HUES64 (cell line): Measurements from ENCODE around the gene AK2.
"Not testable (repeated sequence)": the region's sequence is repeated elsewhere in the genome, so short reads cannot be mapped to it uniquely, and the experiment has no call there.

Experiments used
- H3K27ac ChIP-seq: 2 replicates; pipeline ENCODE4 v1.7.0; 2013; ENCODE audit warnings: low read depth, low read length, inconsistent platforms
- H3K27me3 ChIP-seq: 2 replicates; pipeline ENCODE4 v1.6.1; 2013; ENCODE audit warnings: mild to moderate bottlenecking, low read length; ENCODE audit not compliant: insufficient read depth
- H3K36me3 ChIP-seq: 2 replicates; pipeline ENCODE4 v1.6.1; 2013; ENCODE audit warnings: mild to moderate bottlenecking, low read length; ENCODE audit not compliant: insufficient read depth
- H3K4me1 ChIP-seq: 2 replicates; pipeline ENCODE4 v1.6.1; 2013; ENCODE audit warnings: mild to moderate bottlenecking, low read length, moderate library complexity; ENCODE audit not compliant: insufficient read depth
- H3K4me3 ChIP-seq: 2 replicates; pipeline ENCODE4 v1.5.1; 2013; ENCODE audit warnings: mild to moderate bottlenecking, low read length, moderate library complexity
- H3K9ac ChIP-seq: 2 replicates; pipeline ENCODE4 v1.6.1; 2013; ENCODE audit warnings: mild to moderate bottlenecking, low read depth, low read length
- H3K9me3 ChIP-seq: 2 replicates; pipeline ENCODE4 v1.6.1; 2013; ENCODE audit warnings: low read depth, low read length; ENCODE audit not compliant: insufficient read depth
- WGBS: fragments of 150-250, 120-280 bp; methylation state at CpG from one replicate; pipeline ENCODE4 v1.1.7; 2013; ENCODE audit warnings: missing lambda C conversion rate; 5-methylcytosine and 5-hydroxymethylcytosine counted together

AK2 gene

GRCh38 chr1:32997381-32997891 lies 39.2 kb downstream of the AK2 start:
- no peak overlapping the region for H3K4me3 ChIP-seq
- H3K36me3 ChIP-seq, result no peaks in the 10 kb centered on the region
- peaks cover 16% of the 10 kb centered on the region; the same call in 1 of the 2 replicates for H3K4me1 ChIP-seq
- no peak overlapping the region for H3K9ac ChIP-seq
- H3K27me3 ChIP-seq, result no peaks in the 10 kb centered on the region
- H3K9me3 ChIP-seq, result no peaks in the 10 kb centered on the region
- 87% methylated on average over 2 of the region's 2 CpGs for WGBS
- H3K27ac ChIP-seq, result no peak overlapping the region

DNA sequence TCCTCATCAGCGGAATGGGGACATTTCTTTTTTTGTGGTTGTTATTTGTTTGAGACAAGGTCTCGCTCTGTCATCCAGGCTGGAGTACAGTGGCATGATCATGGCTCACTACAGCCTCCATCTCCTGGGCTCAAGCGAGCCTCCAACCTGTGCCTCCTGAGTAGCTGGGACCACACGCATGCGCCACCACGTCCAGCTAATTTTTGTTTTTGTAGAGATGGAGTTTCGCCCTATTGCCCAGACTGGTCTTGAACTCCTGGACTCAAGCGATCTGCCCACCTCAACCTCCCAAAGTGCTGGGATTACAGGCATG lies 43.4 kb downstream of the AK2 start:
- H3K36me3 ChIP-seq, H3K27me3 ChIP-seq, H3K9ac ChIP-seq, H3K4me3 ChIP-seq, H3K9me3 ChIP-seq, H3K27ac ChIP-seq: not testable (repeated sequence)
- WGBS, result 97% methylated on average over 8 of the region's 8 CpGs
- H3K4me1 ChIP-seq, result peaks cover 17% of the 10 kb centered on the region

GRCh38 chr1:32992489-32993323 lies 44.0 kb downstream of the AK2 start:
- Histone ChIP-seq H3K4me3 (no peak overlapping the region), H3K4me1 (peaks cover 17% of the 10 kb centered on the region), H3K27me3 (no peaks in the 10 kb centered on the region), H3K9ac (no peak overlapping the region), H3K27ac (peak overlapping the region; percentile 32; the same call in 1 of the 2 replicates), H3K9me3 (no peaks in the 10 kb centered on the region), H3K36me3 (no peaks in the 10 kb centered on the region)
- 79% methylated on average over 7 of the region's 7 CpGs for WGBS

- no peak overlapping the region for H3K9ac ChIP-seq
- H3K27me3 ChIP-seq, result no peaks in the 10 kb centered on the region
- H3K4me1 ChIP-seq, result peaks cover 17% of the 10 kb centered on the region
- WGBS, result 89% methylated on average over 9 of the region's 9 CpGs
- H3K4me3 ChIP-seq, result no peak overlapping the region
- H3K9me3 ChIP-seq, result no peaks in the 10 kb centered on the region
- H3K27ac ChIP-seq, result peak overlapping the region; percentile 32; the same call in 1 of the 2 replicates
- no peaks in the 10 kb centered on the region for H3K36me3 ChIP-seq
Measured at GRCh38 chr1:32991819-32992488, 44.7 kb downstream of the AK2 start.

DNA sequence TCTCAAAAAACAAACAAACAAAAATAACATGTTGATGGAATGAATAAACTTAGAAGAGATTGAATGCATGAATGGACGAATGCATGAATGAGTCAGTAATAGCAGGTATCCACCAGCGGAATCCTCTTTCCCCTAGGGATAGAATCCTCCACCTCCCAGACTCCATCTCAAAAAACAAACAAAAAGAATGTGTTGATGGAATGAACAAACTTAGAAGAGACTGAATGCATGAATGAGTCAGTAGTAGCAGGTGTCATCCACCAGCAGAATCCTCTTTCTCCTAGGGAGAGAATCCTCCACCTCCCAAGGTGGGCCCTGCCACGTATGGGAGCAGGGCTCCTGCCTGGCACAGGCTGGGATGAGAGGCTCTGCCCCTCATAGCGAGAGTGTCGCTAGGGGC lies 45.3 kb downstream of the AK2 start:
- 84% methylated on average over 3 of the region's 5 CpGs for WGBS
- H3K36me3 ChIP-seq, result no peaks in the 10 kb centered on the region
- no peak overlapping the region for H3K9ac ChIP-seq
- H3K4me3 ChIP-seq, result no peak overlapping the region
- no peaks in the 10 kb centered on the region for H3K9me3 ChIP-seq
- no peak overlapping the region for H3K27ac ChIP-seq
- H3K4me1 ChIP-seq, result peaks cover 17% of the 10 kb centered on the region
- H3K27me3 ChIP-seq, result no peaks in the 10 kb centered on the region

GRCh38 chr1:32990887-32991286 lies 45.8 kb downstream of the AK2 start:
- H3K4me1 ChIP-seq, result peaks cover 17% of the 10 kb centered on the region
- no peak overlapping the region for H3K9ac ChIP-seq
- H3K4me3 ChIP-seq, result no peak overlapping the region
- H3K36me3 ChIP-seq, result no peaks in the 10 kb centered on the region
- H3K9me3 ChIP-seq, result no peaks in the 10 kb centered on the region
- no peaks in the 10 kb centered on the region for H3K27me3 ChIP-seq
- no peak overlapping the region for H3K27ac ChIP-seq
- 92% methylated on average over 4 of the region's 5 CpGs for WGBS

DNA sequence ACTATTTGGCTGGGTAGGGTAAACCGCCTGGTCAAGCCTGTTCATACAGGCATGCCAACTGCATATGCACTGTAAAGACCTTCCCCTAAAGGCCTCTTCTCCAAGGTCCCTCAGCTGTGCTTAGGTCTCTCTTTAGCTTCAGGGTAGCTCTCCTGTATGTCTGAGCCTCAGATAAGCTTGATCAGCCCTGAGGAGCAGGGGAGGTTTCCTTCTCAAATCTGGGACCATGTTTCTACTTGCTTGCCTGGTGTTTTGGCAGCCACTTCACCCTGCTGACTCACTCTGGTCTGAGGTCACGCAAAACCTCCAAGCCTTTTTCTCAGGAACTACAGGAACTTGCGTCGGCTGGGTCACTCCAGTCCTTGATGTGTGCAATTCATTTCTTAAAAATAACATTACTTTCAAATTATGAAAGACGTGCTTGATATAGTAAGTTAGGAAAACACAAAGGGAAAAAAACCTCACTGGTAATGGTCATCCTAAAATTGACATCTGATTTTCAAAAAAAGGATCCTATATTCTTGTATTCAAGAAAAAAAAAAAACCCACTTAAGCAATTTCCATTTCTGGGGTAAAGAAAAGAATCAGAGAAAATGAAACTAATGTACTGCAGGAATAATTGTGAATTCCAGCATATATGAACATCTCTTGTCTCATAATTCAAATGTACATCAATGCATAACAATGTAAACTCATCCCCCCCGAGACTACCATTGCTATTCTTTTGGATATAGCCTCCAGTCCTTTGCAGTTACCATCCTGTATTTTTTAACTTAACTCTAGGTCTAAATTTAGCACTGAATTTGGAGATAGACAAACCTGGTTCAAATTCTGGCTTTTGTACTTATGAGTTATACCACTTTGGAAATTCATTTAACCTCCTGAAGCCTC lies 47.3 kb downstream of the AK2 start:
- H3K4me1 ChIP-seq, result peaks cover 21% of the 10 kb centered on the region
- H3K27me3 ChIP-seq, result no peaks in the 10 kb centered on the region
- WGBS, result 88% methylated on average over 5 of the region's 6 CpGs
- H3K36me3 ChIP-seq, result no peaks in the 10 kb centered on the region
- H3K4me3 ChIP-seq, result no peak overlapping the region
- H3K9me3 ChIP-seq, result no peaks in the 10 kb centered on the region
- H3K9ac ChIP-seq, result no peak overlapping the region; the same call in 1 of the 2 replicates
- H3K27ac ChIP-seq, result no peak overlapping the region; the same call in 1 of the 2 replicates

DNA sequence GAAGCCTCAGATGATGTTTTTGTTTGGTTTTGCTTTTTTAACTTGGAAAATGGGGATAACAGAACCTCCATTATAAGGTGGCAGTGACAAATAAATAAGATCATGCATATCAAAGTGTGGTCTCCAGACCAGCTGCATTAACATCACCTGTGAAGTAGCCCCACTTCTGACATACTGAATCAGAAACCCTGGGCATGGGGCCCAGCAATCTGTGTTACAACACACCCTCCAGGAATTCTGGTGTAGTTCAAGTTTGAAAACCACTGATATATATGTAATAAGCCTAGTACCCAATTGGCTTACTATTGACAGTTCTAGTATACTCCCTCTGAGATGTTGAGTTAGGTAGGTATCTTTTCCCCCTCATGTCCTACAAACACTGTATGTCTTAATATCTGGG lies 48.0 kb downstream of the AK2 start:
- Histone ChIP-seq H3K27ac (no peak overlapping the region), H3K9ac (no peak overlapping the region), H3K36me3 (no peaks in the 10 kb centered on the region), H3K4me1 (peaks cover 26% of the 10 kb centered on the region), H3K27me3 (no peaks in the 10 kb centered on the region), H3K9me3 (no peaks in the 10 kb centered on the region), H3K4me3 (no peak overlapping the region)

DNA sequence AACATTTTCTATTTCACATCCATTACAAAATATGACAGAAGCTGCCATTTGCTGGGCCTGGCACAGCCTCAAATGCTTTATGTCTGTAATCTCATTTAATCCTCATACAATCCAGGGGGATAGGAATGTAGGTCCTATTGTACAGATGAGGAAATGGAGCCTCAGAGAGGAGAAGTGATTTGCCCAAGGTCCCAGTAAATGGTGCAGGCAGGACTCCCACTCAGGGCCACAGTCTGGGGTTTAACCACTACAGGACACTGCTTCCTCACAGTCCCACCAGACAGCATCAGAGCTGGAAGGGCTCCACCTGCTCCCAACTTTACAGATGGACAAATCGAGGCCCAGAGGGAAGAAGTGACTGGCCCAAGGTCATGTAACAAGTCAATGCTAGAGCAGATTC lies 51.5 kb downstream of the AK2 start:
- peaks cover 27% of the 10 kb centered on the region for H3K4me1 ChIP-seq
- 88% methylated on average over 1 of the region's 1 CpG for WGBS
- H3K9me3 ChIP-seq, result no peaks in the 10 kb centered on the region
- no peaks in the 10 kb centered on the region for H3K36me3 ChIP-seq
- H3K27ac ChIP-seq, result no peak overlapping the region
- no peak overlapping the region for H3K9ac ChIP-seq
- H3K4me3 ChIP-seq, result no peak overlapping the region
- H3K27me3 ChIP-seq, result no peaks in the 10 kb centered on the region

DNA sequence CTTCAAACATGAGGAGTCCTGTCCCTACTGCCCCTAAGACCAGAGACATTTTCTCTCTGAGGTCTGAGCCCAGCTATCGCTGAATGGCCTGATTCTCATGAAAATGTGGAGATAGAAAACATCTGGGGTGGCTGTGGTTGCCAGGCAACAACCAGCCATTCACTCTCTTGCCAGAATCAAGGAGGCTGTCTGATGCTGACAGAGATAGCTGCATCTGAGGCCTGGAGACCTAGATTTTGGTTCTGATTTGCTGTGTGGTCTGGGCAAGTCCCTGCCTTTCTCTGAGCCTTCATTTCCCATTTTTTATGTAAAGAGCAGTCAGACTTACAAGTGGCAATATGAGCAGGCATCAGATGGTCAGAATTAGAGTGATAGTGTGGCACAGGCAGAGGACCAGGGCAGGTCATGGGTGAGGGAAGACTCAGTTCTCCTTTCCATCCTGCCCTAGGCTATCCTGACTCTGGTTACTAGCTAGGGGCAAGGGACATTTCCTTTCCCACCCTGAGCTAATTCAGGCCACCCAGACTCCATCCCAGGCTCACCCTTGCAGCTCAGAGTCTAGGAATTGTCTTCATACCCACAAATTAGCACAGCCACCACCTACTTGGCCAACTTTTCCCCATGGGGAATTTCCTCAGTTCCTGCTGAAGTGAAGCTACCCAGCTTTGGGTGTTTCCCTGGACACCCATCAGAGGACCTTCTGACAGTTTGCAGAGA lies 52.1 kb downstream of the AK2 start:
- H3K27ac ChIP-seq, result no peak overlapping the region
- no peaks in the 10 kb centered on the region for H3K9me3 ChIP-seq
- no peak overlapping the region for H3K9ac ChIP-seq
- no peak overlapping the region for H3K4me3 ChIP-seq
- H3K36me3 ChIP-seq, result no peaks in the 10 kb centered on the region
- 27% methylated on average over 1 of the region's 1 CpG for WGBS
- peaks cover 27% of the 10 kb centered on the region for H3K4me1 ChIP-seq
- H3K27me3 ChIP-seq, result no peaks in the 10 kb centered on the region
